ENCODE results near the gene VAMP4.

Gene VAMP4

DNA sequence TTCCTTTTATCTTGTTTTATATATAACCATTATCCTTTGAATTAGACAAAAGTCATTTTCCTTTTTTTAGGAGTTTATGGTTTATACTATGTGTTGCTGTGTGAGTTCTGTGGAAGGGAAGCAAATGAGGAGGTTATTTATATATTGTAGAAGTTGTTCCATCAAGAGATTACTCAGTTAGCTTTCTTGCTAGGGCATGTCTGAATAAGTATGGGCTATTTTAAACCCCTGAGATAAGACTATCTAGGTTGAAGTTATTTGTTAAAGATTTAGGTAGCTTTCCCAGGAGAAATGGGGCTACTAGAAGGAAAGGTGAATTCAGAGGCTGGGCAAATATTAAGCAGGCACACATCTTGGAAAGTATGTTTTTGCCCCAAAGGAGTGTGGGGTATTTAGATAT is 16.1 kb upstream of the VAMP4 start:
- Histone ChIP-seq H3K9me3 (ENCODE audit: low read depth, low read length) (no peaks in the 10 kb centered on the region), H3K36me3 (ENCODE audit: insufficient read depth, low read length) (no peaks in the 10 kb centered on the region), H3K27ac (no peak overlapping the region), H3K9ac (ENCODE audit: insufficient read length) (no peak overlapping the region), H3K4me3 (no peak overlapping the region)
- DNase-seq (ENCODE audit: low read depth, low spot score) = no peak
- TF ChIP-seq FOXP2 (optimal IDR thresholded peaks at IDR 0.05; ENCODE audit: control extremely low read depth, extremely low read length, insufficient read depth) = no peak
- no peak for TF ChIP-seq POLR2AphosphoS5 (IDR thresholded peaks at IDR 0.05; ENCODE audit: borderline replicate concordance, low read depth, low read length)
- no peak for TF ChIP-seq EZH2 (IDR thresholded peaks at IDR 0.05)

DNA sequence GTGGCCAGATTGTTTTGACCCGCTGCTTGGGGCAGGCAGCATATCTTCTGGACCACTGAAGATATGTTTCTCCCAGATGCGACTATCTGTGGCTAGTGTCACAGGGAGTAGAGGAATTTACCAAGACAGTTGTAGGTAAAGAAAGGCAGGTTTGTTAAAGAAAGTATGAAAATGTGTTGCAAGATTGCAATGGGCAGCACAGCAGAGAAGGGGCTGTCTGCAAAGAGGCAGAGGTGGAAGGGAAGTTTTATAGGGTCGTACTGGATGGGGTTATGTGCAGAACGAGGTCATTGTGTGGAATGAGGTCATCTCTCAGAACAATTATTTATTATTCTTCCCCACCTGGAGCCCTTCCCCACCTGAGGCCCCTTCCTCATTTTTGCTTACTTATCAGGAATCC is 15.0 kb upstream of the VAMP4 start:
- Histone ChIP-seq H3K36me3 (ENCODE audit: insufficient read depth, low read length) (no peaks in the 10 kb centered on the region), H3K9me3 (ENCODE audit: low read depth, low read length) (no peaks in the 10 kb centered on the region), H3K4me3 (no peak overlapping the region), H3K9ac (ENCODE audit: insufficient read length) (no peak overlapping the region), H3K27ac (no peak overlapping the region)
- TF ChIP-seq EZH2 (IDR thresholded peaks at IDR 0.05) = no peak
- TF ChIP-seq FOXP2 (optimal IDR thresholded peaks at IDR 0.05; ENCODE audit: control extremely low read depth, extremely low read length, insufficient read depth) = no peak
- TF ChIP-seq POLR2AphosphoS5 (IDR thresholded peaks at IDR 0.05; ENCODE audit: borderline replicate concordance, low read depth, low read length) = no peak
- no peak for DNase-seq (ENCODE audit: low read depth, low spot score)

DNA sequence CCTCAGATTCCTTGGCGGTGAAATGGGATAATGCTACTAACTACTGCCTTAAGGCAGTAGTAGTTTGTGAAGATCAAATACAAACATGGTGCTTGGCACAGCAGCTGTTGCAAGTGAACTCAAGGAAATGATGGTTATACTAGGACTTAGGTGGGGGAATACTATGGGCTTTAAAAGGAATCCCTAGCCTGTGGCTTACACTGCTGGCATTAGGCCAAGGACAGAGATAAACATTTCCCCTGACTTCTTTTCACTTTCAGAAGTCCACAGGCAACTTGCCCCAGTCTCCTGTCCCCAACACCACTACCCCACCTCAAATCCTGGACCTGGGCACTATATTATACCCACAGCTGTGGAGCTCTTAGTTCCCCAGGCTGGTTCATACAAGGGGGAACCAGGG is 13.1 kb upstream of the VAMP4 start:
- H3K27ac ChIP-seq = no peak overlapping the region
- no peak for DNase-seq (ENCODE audit: low read depth, low spot score)
- no peaks in the 10 kb centered on the region for H3K9me3 ChIP-seq (ENCODE audit: low read depth, low read length)
- H3K36me3 ChIP-seq (ENCODE audit: insufficient read depth, low read length) = no peaks in the 10 kb centered on the region
- no peak overlapping the region for H3K4me3 ChIP-seq
- no peak for TF ChIP-seq EZH2 (IDR thresholded peaks at IDR 0.05)
- no peak for TF ChIP-seq FOXP2 (optimal IDR thresholded peaks at IDR 0.05; ENCODE audit: control extremely low read depth, extremely low read length, insufficient read depth)
- TF ChIP-seq POLR2AphosphoS5 (IDR thresholded peaks at IDR 0.05; ENCODE audit: borderline replicate concordance, low read depth, low read length) = no peak
- H3K9ac ChIP-seq (ENCODE audit: insufficient read length) = no peak overlapping the region

DNA sequence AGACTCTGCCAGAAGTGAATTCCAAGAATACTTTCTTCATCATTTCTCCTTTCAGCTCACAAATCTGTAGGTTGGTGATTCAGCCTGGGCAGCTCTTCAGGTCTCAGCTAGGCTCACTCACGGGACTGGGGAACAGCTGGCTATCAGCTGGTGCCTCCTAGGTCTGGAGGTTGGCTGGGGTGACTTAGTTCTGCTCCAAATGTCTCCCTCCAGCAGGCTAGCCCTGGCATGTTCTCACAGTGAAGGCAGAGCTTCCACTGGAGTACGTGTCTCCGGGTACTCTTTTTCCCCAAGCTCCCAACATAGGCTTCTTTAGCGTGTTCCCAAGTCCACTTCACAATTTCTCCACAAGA is 12.5 kb upstream of the VAMP4 start:
- TF ChIP-seq FOXP2 (optimal IDR thresholded peaks at IDR 0.05; ENCODE audit: control extremely low read depth, extremely low read length, insufficient read depth) = no peak
- no peak for TF ChIP-seq POLR2AphosphoS5 (IDR thresholded peaks at IDR 0.05; ENCODE audit: borderline replicate concordance, low read depth, low read length)
- TF ChIP-seq EZH2 (IDR thresholded peaks at IDR 0.05) = no peak

DNA sequence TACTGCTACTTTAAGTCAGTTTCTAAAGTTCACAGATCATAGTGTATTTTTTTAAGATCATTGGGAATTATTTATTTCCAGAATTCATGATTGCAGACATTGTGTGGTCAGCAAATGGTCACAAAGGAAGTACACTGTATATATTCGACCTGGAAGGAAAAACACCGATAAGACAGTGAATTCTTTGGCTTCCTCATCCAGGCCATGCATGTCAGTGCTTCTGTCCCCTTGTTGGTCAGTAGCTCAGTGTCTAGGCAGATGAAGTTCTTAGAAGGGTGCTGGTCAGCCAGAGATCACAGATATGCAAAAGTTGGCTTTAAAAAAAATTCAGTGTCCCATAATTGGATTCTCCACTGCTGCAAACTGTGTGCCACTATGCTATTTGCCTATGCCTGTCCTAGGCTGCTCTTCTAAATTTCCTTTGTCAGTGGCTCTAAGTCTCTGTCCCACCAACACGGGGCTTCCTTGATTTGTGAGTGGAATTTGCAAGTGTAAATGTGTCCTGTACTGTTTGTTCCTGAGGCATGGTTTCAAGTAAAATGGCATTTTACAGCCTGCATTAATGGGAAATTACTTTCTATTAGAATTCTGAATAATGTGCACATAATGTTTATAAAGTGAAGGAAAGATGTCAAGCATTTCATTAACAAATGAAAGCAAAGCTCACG is 12.0 kb upstream of the VAMP4 start:
- Histone ChIP-seq H3K36me3 (ENCODE audit: insufficient read depth, low read length) (no peaks in the 10 kb centered on the region), H3K9me3 (ENCODE audit: low read depth, low read length) (no peaks in the 10 kb centered on the region), H3K4me3 (no peak overlapping the region), H3K9ac (ENCODE audit: insufficient read length) (no peak overlapping the region), H3K27ac (no peak overlapping the region)
- TF ChIP-seq POLR2AphosphoS5 (IDR thresholded peaks at IDR 0.05; ENCODE audit: borderline replicate concordance, low read depth, low read length) (no peak), EZH2 (IDR thresholded peaks at IDR 0.05) (no peak), FOXP2 (optimal IDR thresholded peaks at IDR 0.05; ENCODE audit: control extremely low read depth, extremely low read length, insufficient read depth) (no peak)
- DNase-seq (ENCODE audit: low read depth, low spot score) = no peak

More for the DNA sequence above, 12.5 kb upstream of the VAMP4 start:
- Histone ChIP-seq H3K9me3 (ENCODE audit: low read depth, low read length) (no peaks in the 10 kb centered on the region), H3K27ac (no peak overlapping the region), H3K4me3 (no peak overlapping the region), H3K9ac (ENCODE audit: insufficient read length) (no peak overlapping the region), H3K36me3 (ENCODE audit: insufficient read depth, low read length) (no peaks in the 10 kb centered on the region)
- DNase-seq (ENCODE audit: low read depth, low spot score) = no peak

DNA sequence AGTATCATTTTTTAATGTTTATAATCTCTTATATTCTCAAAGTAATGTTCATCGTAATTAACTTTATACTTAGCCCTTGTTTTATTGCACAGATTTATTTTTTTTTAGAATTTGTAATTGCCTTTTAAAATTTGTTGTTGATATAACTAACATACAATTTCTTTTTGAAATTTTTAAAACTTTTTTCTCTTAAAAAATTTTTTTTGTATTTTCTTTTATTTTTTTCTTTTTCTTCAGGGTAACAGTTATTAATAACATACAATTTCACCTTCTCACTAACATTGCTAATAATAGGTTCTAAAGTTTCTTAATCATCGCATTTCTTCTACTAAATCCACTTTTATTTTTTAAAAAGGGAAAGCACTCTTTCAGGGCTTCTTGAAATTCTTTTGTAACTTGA is 11.3 kb upstream of the VAMP4 start:
- H3K9ac ChIP-seq (ENCODE audit: insufficient read length) = no peak overlapping the region
- TF ChIP-seq EZH2 (IDR thresholded peaks at IDR 0.05) (no peak), POLR2AphosphoS5 (IDR thresholded peaks at IDR 0.05; ENCODE audit: borderline replicate concordance, low read depth, low read length) (no peak), FOXP2 (optimal IDR thresholded peaks at IDR 0.05; ENCODE audit: control extremely low read depth, extremely low read length, insufficient read depth) (no peak)
- H3K27ac ChIP-seq = no peak overlapping the region
- H3K36me3 ChIP-seq (ENCODE audit: insufficient read depth, low read length) = no peaks in the 10 kb centered on the region
- H3K9me3 ChIP-seq (ENCODE audit: low read depth, low read length) = no peaks in the 10 kb centered on the region
- H3K4me3 ChIP-seq = no peak overlapping the region
- DNase-seq (ENCODE audit: low read depth, low spot score) = no peak

DNA sequence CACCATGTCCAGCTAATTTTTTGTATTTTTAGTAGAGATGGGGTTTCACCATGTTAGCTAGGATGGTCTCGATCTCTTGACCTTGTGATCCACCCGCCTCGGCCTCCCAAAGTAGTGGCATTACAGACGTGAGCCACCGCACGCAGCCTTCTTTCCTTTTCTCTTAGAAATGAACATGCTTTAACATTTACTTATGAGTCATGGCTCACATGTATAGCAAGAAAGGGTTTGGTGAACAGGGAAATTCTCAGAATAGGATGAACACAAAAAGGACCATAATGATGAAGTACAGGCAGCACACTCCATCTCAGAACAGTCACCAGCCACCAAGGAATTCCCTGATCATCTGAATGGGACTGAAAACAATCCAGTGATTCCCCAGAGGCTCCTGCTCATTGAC is 9.4 kb upstream of the VAMP4 start:
- no peak for DNase-seq (ENCODE audit: low read depth, low spot score)
- Histone ChIP-seq H3K9me3 (ENCODE audit: low read depth, low read length) (no peaks in the 10 kb centered on the region), H3K36me3 (ENCODE audit: insufficient read depth, low read length) (no peaks in the 10 kb centered on the region), H3K4me3 (no peak overlapping the region), H3K27ac (no peak overlapping the region), H3K9ac (ENCODE audit: insufficient read length) (no peak overlapping the region)
- TF ChIP-seq EZH2 (IDR thresholded peaks at IDR 0.05) = no peak
- TF ChIP-seq POLR2AphosphoS5 (IDR thresholded peaks at IDR 0.05; ENCODE audit: borderline replicate concordance, low read depth, low read length) = no peak
- no peak for TF ChIP-seq FOXP2 (optimal IDR thresholded peaks at IDR 0.05; ENCODE audit: control extremely low read depth, extremely low read length, insufficient read depth)

DNA sequence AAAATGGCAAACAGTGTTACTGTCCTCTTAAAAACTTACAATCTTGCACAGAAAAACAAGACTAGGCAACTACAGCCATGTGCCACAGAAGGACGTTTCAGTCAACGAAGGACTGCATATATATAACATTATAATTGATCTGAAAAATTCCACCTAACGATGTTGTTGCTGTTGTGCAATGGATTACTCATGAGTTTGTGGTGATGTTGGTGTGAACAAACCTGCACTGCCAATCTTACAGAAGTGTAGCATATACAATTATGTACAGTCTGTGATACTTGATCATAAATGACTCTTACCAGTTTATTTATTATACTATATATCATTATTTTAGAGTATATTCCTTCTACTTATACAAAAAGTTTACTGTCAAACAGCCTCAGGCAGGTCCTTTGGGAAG is 6.8 kb upstream of the VAMP4 start:
- Histone ChIP-seq H3K4me3 (no peak overlapping the region), H3K27ac (no peak overlapping the region), H3K9ac (ENCODE audit: insufficient read length) (no peak overlapping the region), H3K36me3 (ENCODE audit: insufficient read depth, low read length) (no peaks in the 10 kb centered on the region), H3K9me3 (ENCODE audit: low read depth, low read length) (no peaks in the 10 kb centered on the region)
- TF ChIP-seq FOXP2 (optimal IDR thresholded peaks at IDR 0.05; ENCODE audit: control extremely low read depth, extremely low read length, insufficient read depth) (no peak), EZH2 (IDR thresholded peaks at IDR 0.05) (no peak), POLR2AphosphoS5 (IDR thresholded peaks at IDR 0.05; ENCODE audit: borderline replicate concordance, low read depth, low read length) (no peak)
- DNase-seq (ENCODE audit: low read depth, low spot score) = no peak

DNA sequence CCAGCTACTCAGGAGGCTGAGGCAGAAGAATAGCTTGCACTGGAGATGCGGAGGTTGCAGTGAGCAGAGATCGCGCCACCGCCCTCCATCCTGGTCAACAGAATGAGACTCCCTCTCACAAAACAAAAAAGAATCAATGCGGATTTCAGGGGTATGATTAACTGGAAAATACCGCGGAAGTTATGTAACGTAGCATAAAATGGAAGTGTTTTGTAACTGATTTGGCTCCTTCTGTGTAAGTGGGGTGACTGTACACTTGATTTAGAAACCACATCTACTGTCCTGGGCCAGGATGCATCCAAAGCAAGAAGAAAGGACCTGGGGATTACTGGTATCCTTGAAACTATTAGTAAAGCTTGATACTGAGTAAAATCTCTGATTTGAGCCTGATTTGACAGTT is 3.1 kb upstream of the VAMP4 start:
- Histone ChIP-seq H3K36me3 (ENCODE audit: insufficient read depth, low read length) (no peaks in the 10 kb centered on the region), H3K27ac (no peak overlapping the region), H3K9me3 (ENCODE audit: low read depth, low read length) (no peaks in the 10 kb centered on the region), H3K4me3 (no peak overlapping the region), H3K9ac (ENCODE audit: insufficient read length) (no peak overlapping the region)
- TF ChIP-seq FOXP2 (optimal IDR thresholded peaks at IDR 0.05; ENCODE audit: control extremely low read depth, extremely low read length, insufficient read depth) = no peak
- no peak for TF ChIP-seq POLR2AphosphoS5 (IDR thresholded peaks at IDR 0.05; ENCODE audit: borderline replicate concordance, low read depth, low read length)
- TF ChIP-seq EZH2 (IDR thresholded peaks at IDR 0.05) = no peak
- DNase-seq (ENCODE audit: low read depth, low spot score) = no peak

Measured in SK-N-MC (cell line).